Stimulated activated CD4-positive, alpha-beta T cell treated with anti-CD3 and anti-CD28 coated beads, Interleukin-1b, Interleukin-23, amount 100 ng/mL, for 24 hours (primary cell): ENCODE data around the gene PEX11B.
"Not testable (repeated sequence)": the region's sequence is repeated elsewhere in the genome, so short reads cannot be mapped to it uniquely, and the experiment has no call there.

Source experiments
- DNase-seq, 4 experiments: peaks; one replicate each; pipeline ENCODE4 v3.0.0-alpha.2; 2020; ENCODE audit warnings: low read depth in 4 of 4, low spot score in 1 of 4

PEX11B gene

GRCh38 chr1:145952903-145953302 is 34.4 kb upstream of the PEX11B start:
- DNase-seq: no peak

- no peak for DNase-seq
Observed at GRCh38 chr1:145951526-145951925, 33.0 kb upstream of the PEX11B start.

GRCh38 chr1:145949219-145949618 is 30.7 kb upstream of the PEX11B start:
- DNase-seq: no peak

- no peak for DNase-seq
Observed at GRCh38 chr1:145947551-145947950, 29.0 kb upstream of the PEX11B start.

GRCh38 chr1:145946477-145946986 is 28.0 kb upstream of the PEX11B start:
- DNase-seq: no peak

- DNase-seq: no peak
Observed at GRCh38 chr1:145944532-145944931, 26.0 kb upstream of the PEX11B start.

GRCh38 chr1:145942871-145943270 is 24.4 kb upstream of the PEX11B start:
- no peak for DNase-seq

- DNase-seq: no peak
Observed at GRCh38 chr1:145942405-145942804, 23.9 kb upstream of the PEX11B start.

- no peak for DNase-seq
Observed at GRCh38 chr1:145937436-145937835, 18.9 kb upstream of the PEX11B start.

GRCh38 chr1:145936247-145936646 is 17.7 kb upstream of the PEX11B start:
- DNase-seq: no peak

GRCh38 chr1:145935708-145936107 is 17.2 kb upstream of the PEX11B start:
- no peak for DNase-seq

- DNase-seq: not testable (repeated sequence)
Observed at GRCh38 chr1:145932522-145933009, 14.0 kb upstream of the PEX11B start.

GRCh38 chr1:145927916-145928643 is 9.6 kb upstream of the PEX11B start:
- no peak for DNase-seq

- peak; percentile 75 to 90 (median 80) for DNase-seq
Observed at GRCh38 chr1:145927063-145927886, 8.8 kb upstream of the PEX11B start, which contains the start of gene RBM8A. Gene RBM8A (minus strand): TSS chr1:145927484. CDS start chr1:145927426, 58 bp downstream.

GRCh38 chr1:145926686-145927062 is 8.2 kb upstream of the PEX11B start:
- peak in 3 of 4 experiments; percentile 18 to 48 (median 32) for DNase-seq

GRCh38 chr1:145922266-145922665 is 3.7 kb upstream of the PEX11B start:
- no peak for DNase-seq

- not testable (repeated sequence) for DNase-seq
Observed at GRCh38 chr1:145920297-145920696, 1.8 kb upstream of the PEX11B start.

- DNase-seq: no peak
Observed at GRCh38 chr1:145918992-145919939, 749 bp upstream of the PEX11B start.

GRCh38 chr1:145917595-145917994 is 922 bp downstream of the PEX11B start:
- DNase-seq: no peak

GRCh38 chr1:145916745-145917144 is 1.8 kb downstream of the PEX11B start:
- no peak for DNase-seq

GRCh38 chr1:145912128-145912641 is 6.3 kb downstream of the PEX11B start:
- DNase-seq: no peak
